Mucosa of descending colon (tissue), 3 donors: ENCODE measurements around the gene MIR17HG. TPM values are rescaled to one million over a fixed set of nuclear protein-coding genes. Genes with fewer than 3 reads are reported as not detected.

ENCODE experiments used
- ATAC-seq: fragments of 200-7000 bp; cut with Tn5 transposase; one replicate; pipeline ENCODE4 v1.9.1; 2020; ENCODE audit warnings: mild to moderate bottlenecking, moderate library complexity
- DNase-seq, 3 donors: peaks; one replicate each; pipeline ENCODE4 v3.0.0-alpha.2; 2020
- H3K36me3 ChIP-seq: fragments of 200-600 bp; one replicate; pipeline ENCODE4 v1.8.0; 2021; ENCODE audit warnings: low read depth, mild to moderate bottlenecking
- H3K4me1 ChIP-seq: fragments of 200-600 bp; one replicate; pipeline ENCODE4 v1.8.0; 2021; ENCODE audit warnings: low read depth, mild to moderate bottlenecking
- H3K4me3 ChIP-seq: fragments of 200-600 bp; one replicate; pipeline ENCODE4 v1.8.0; 2021; ENCODE audit warnings: mild to moderate bottlenecking
- H3K9me3 ChIP-seq: fragments of 200-600 bp; one replicate; pipeline ENCODE4 v1.8.0; 2021; ENCODE audit warnings: mild to moderate bottlenecking
- CTCF ChIP-seq: fragments of 200-600 bp; IDR thresholded peaks from one replicate; pipeline ENCODE4 v1.8.0; 2022; ENCODE audit warnings: antibody characterized with exemption, mild to moderate bottlenecking
- intact Hi-C, 2 donors: fragments of 100-400 bp; cut with DNase I in 1 of 2; cut with micrococcal nuclease in 1 of 2; formaldehyde crosslinking; loops; one replicate each; pipeline versions ENCODE4 v1.11.0 to v1.11.1; 2022; cut with DNase I, micrococcal nuclease
- total RNA-seq, 3 donors: library from RNA; stranded (reverse); fragmentation: NEBNext Ultra II Directional in 2 of 3; extraction: Animal tissue kit (Norgen Biotek cat#: 25700) in 2 of 3; gene quantifications; one replicate each; pipeline versions ENCODE4 v1.2.1 to v1.2.4, GENCODE V29; 2021 to 2023
- donor health status: DM: no; HTN: no; CAD: no; lungs with moderate emphysema.
- donor health status: DM: no; HTN: no; CAD: no.
- donor health status: DM: no; HTN: yes; CAD: no.

Gene MIR17HG
- total RNA-seq, 3 donors from 2014 or later: 4.1 to 6.1 (median 5.3) TPM

GRCh38 chr13:91346850-91347201 is 661 bp upstream of the MIR17HG start:
- no peak for TF ChIP-seq CTCF
- peak overlapping the region; percentile 97 for H3K4me3 ChIP-seq
- intact Hi-C loops: no loop called here
- no peaks in the 10 kb centered on the region for H3K36me3 ChIP-seq
- ATAC-seq (peak; percentile 6), DNase-seq (peak in 1 of 3 donors; percentile 43)
- H3K4me1 ChIP-seq: peaks cover 10% of the 10 kb centered on the region
- H3K9me3 ChIP-seq: no peaks in the 10 kb centered on the region

- peak; percentile 60 to 73 (median 72) for DNase-seq
- ATAC-seq: peak; percentile 56
- Histone ChIP-seq H3K36me3 (no peaks in the 10 kb centered on the region), H3K4me1 (peaks cover 10% of the 10 kb centered on the region), H3K9me3 (no peaks in the 10 kb centered on the region), H3K4me3 (peak overlapping the region; percentile 97)
- TF ChIP-seq CTCF: no peak
- intact Hi-C loops: no loop called here
Observed at GRCh38 chr13:91347996-91348905, 764 bp downstream of the MIR17HG start.

GRCh38 chr13:91348906-91349435 is 1.5 kb downstream of the MIR17HG start:
- H3K4me1 ChIP-seq: peaks cover 10% of the 10 kb centered on the region
- peak; percentile 80 for ATAC-seq
- intact Hi-C loops: no loop called here

GRCh38 chr13:91349992-91350911 is 2.8 kb downstream of the MIR17HG start:
- no peak overlapping the region for H3K4me3 ChIP-seq
- H3K36me3 ChIP-seq: no peaks in the 10 kb centered on the region
- no peak for ATAC-seq
- H3K9me3 ChIP-seq: no peaks in the 10 kb centered on the region
- intact Hi-C loops: no loop called here
- no peak for DNase-seq
- no peak for TF ChIP-seq CTCF
- peaks cover 10% of the 10 kb centered on the region for H3K4me1 ChIP-seq

More at GRCh38 chr13:91348906-91349435, 1.5 kb downstream of the MIR17HG start:
- DNase-seq: peak; percentile 93 to 99 (median 97)
- Histone ChIP-seq H3K4me3 (peak overlapping the region; percentile 97), H3K9me3 (no peaks in the 10 kb centered on the region), H3K36me3 (no peaks in the 10 kb centered on the region)
- TF ChIP-seq CTCF: peak; percentile 99

GRCh38 chr13:91351123-91351522 is 3.6 kb downstream of the MIR17HG start:
- Histone ChIP-seq H3K36me3 (no peaks in the 10 kb centered on the region), H3K9me3 (no peaks in the 10 kb centered on the region), H3K4me3 (no peak overlapping the region), H3K4me1 (peaks cover 10% of the 10 kb centered on the region)
- intact Hi-C loops: no loop called here
- ATAC-seq: no peak
- no peak for DNase-seq
- TF ChIP-seq CTCF: no peak
